A673 (cell line): ENCODE data around the gene OMP.

ENCODE experiments used
- EZH2 ChIP-seq: fragments of 200-600 bp; sonication (generic); IDR thresholded peaks from 2 replicates; pipeline ENCODE4 v1.6.1; 2017; ENCODE audit warnings: borderline replicate concordance, low read depth, mild to moderate bottlenecking, mixed read lengths, antibody characterized with exemption, low read length; ENCODE audit not compliant: poor library complexity, severe bottlenecking
- TF ChIP-seq, protein P1 (sequence below): fragments of 300-800, 200-600 bp; sonication (generic); conservative IDR thresholded peaks from 2 replicates; pipeline ENCODE4 v1.5.1; 2017; ENCODE audit warnings: low read depth, mild to moderate bottlenecking, antibody characterized with exemption, low read length, moderate library complexity, mixed read lengths

GRCh38 chr11:77062924-77063323 lies 39.7 kb upstream of the OMP start:
- TF ChIP-seq, protein P1, sequence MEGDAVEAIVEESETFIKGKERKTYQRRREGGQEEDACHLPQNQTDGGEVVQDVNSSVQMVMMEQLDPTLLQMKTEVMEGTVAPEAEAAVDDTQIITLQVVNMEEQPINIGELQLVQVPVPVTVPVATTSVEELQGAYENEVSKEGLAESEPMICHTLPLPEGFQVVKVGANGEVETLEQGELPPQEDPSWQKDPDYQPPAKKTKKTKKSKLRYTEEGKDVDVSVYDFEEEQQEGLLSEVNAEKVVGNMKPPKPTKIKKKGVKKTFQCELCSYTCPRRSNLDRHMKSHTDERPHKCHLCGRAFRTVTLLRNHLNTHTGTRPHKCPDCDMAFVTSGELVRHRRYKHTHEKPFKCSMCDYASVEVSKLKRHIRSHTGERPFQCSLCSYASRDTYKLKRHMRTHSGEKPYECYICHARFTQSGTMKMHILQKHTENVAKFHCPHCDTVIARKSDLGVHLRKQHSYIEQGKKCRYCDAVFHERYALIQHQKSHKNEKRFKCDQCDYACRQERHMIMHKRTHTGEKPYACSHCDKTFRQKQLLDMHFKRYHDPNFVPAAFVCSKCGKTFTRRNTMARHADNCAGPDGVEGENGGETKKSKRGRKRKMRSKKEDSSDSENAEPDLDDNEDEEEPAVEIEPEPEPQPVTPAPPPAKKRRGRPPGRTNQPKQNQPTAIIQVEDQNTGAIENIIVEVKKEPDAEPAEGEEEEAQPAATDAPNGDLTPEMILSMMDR: no peak
- no peak for TF ChIP-seq EZH2
